NCI-H524 treated with DMSO at 0.1 percent for 48 hours (cell line): ENCODE data around the gene CEMIP.

Experiments used
- DNase-seq: peaks from one replicate; lab custom pipeline; 2025; lab: John Stamatoyannopoulos, UW

Gene CEMIP

GRCh38 chr15:80931721-80932512, 152.7 kb downstream of the CEMIP start:
- DNase-seq, result no peak

- no peak for DNase-seq
Observed at GRCh38 chr15:80932513-80932815, 153.3 kb downstream of the CEMIP start.

DNA sequence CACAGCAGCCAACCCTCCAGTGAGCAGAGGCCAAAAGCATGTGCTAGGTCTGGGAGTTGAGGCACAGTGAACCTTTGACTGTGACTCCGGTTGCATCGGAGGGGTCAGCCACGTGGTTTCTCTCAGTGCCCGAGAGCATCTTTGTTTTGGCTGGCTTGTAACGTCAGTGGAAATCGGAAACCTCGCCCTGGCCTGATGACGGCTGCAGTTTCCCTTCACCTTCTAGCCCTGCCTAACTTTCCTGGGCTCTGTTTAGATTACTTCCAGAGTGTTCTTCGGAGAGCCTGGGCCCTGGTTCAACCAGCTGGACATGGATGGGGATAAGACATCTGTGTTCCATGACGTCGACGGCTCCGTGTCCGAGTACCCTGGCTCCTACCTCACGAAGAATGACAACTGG, 153.8 kb downstream of the CEMIP start:
- no peak for DNase-seq

DNA sequence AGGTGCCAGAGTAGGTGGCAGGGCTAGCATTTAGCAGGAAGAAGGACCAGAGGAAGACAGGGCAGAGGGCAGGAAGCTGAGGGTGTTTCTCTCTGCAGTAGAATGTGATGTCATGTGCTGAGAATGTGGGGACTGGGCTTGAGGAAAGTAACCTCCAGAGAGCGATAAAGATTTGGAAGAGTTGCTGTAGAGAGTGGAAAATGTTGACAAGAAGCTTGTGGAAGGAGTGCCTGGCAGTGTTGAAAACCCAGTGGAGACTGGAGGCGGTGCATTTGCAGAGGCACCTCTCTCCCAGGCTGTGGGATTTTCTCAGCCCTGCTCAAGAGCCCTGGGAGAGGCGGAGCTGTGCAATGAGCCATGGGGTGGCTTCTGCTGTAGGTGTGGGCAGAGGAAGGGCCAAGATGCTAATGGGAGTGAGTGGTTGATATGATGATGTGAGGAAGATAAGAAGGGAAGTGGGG, 155.6 kb downstream of the CEMIP start:
- DNase-seq, result no peak

- DNase-seq, result no peak
Observed at GRCh38 chr15:80936288-80937078, 157.3 kb downstream of the CEMIP start.

DNA sequence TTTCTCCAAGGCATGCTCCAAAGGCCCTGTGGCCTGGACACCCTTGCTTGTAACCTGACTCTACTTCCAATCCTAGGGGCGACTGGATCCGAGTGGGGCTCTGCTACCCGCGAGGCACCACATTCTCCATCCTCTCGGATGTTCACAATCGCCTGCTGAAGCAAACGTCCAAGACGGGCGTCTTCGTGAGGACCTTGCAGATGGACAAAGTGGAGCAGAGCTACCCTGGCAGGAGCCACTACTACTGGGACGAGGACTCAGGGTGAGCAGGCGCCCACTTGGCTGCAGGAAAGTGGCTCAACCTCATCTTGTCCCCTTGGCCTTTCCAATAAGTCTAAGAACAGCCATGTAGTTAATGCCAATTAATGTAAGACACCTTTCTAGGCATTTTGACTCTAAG, 158.5 kb downstream of the CEMIP start:
- no peak for DNase-seq

DNA sequence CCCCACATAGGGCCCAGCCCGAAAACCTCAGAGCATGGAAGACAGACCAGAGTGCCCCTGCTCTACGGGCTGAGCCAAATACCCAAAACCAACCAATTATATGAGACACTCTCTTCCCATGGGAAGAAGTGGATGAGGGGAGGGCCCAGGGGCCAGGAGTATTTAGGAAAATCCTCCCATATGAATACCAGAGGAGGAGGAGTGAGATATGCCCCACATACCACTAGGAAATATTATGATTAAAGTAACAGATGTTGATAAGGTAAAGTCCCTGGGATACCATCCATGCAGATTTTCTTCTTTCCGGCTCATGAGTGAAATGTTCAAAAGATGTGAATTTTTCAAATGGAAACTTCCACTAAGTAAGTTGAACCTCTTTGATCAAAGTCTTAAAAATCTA, 160.0 kb downstream of the CEMIP start:
- no peak for DNase-seq

- no peak for DNase-seq
Observed at GRCh38 chr15:80940331-80940730, 161.2 kb downstream of the CEMIP start.

GRCh38 chr15:80940851-80941250, 161.7 kb downstream of the CEMIP start:
- DNase-seq, result no peak

DNA sequence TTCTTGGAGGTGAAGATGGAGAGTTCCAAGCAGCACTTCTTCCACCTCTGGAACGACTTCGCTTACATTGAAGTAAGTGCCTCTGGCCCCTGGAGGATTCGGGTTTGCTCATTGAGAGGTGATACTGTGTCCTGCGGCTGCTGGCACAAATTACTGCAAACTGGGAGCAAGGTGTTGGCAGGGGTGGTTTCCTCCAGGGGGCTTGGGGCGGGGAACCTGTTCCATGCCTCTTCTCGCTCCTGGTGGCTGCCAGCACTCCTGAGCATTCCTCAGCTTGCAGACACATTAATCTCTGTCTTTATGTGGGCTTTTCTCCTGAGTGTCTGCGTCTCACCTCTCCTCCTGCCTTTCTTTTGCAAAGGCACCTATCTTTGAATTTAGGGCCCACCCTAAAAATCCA, 163.1 kb downstream of the CEMIP start:
- DNase-seq, result no peak

- DNase-seq, result no peak
Observed at GRCh38 chr15:80942746-80943565, 163.8 kb downstream of the CEMIP start.

- DNase-seq, result no peak
Observed at GRCh38 chr15:80944818-80945217, 165.6 kb downstream of the CEMIP start.

GRCh38 chr15:80945605-80946004, 166.4 kb downstream of the CEMIP start:
- no peak for DNase-seq

DNA sequence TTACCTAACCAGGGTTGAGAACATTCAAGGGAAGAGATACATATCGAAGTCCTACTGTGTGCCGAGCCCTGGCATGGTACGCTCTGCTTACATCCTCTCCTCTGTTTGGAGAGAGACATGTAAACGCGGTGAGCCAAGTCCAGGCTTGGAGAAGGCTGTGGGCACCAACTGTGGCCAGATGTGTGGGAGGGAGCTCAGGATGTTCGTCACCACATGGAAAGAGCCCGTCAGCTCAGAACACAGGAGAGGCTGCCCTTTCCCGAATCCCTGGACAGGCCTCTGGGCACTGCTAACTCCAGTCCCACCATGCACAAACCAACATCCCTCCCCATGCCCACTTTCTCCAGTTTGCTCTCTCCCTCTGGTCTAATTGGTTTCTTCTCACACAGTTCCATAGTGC, 167.4 kb downstream of the CEMIP start:
- no peak for DNase-seq

GRCh38 chr15:80948651-80949292, 169.6 kb downstream of the CEMIP start:
- no peak for DNase-seq

- no peak for DNase-seq
Observed at GRCh38 chr15:80949756-80950155, 170.6 kb downstream of the CEMIP start.

GRCh38 chr15:80950291-80951078, 171.3 kb downstream of the CEMIP start:
- no peak for DNase-seq

- DNase-seq, result no peak
Observed at GRCh38 chr15:80951941-80952340, 172.8 kb downstream of the CEMIP start.

DNA sequence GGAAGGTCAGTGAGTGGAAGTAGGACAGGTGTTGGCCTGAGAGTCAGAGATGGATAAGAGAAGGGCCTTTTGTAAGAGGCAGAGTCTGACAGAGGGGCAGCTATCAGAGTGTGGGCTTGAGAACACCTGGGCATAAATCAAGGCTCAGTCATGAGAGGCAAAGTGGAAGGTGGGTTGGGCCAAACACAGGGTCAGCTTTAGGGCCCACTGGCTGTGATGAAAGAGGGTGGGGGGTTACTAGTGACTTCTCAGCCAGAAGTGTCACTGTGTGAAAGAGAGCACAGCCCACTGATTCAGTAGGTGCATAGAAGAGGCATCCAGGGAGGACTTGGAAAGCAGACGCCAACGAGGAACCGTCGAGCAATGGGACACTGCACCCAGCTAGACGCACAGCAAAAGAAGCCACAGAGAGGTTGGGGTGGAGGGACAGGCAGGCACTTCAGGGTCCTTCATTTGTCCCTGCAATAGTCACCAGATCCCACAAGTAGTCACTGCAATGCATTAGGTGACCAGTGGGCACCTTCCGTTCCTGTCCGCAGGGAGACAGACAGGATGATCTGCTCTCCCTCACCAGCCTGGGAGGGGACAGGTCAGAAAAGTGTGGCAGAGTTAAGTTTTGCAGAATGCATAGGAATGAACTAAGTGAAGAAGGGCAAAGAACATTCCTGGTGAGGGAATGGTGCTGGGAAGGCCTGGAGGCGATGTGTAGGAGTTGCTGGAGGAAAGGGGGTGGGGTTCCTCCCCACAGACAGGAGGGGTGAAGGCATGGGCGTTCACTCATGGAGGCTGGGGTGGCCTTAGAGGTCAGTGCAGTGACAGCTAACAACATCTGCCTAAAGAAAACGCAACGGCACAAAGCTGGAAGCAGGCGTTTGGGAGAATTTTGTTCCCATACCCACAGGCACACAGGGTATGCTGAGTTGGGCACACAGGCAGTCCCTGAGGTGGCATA, 174.1 kb downstream of the CEMIP start:
- DNase-seq, result no peak
